IPS-18c (cell line): Measurements from ENCODE around the gene COL25A1.

Experiments
- H3K4me3 ChIP-seq: 2 replicates; pipeline ENCODE4 v1.7.0; 2013; ENCODE audit warnings: low read depth, mild to moderate bottlenecking, low read length, moderate library complexity; ENCODE audit not compliant: insufficient read depth
- H3K9me3 ChIP-seq: one replicate; pipeline ENCODE4 v1.6.1; 2013; ENCODE audit warnings: mild to moderate bottlenecking, low read length, moderate library complexity; ENCODE audit not compliant: control insufficient read depth, insufficient read depth

The COL25A1 gene

DNA sequence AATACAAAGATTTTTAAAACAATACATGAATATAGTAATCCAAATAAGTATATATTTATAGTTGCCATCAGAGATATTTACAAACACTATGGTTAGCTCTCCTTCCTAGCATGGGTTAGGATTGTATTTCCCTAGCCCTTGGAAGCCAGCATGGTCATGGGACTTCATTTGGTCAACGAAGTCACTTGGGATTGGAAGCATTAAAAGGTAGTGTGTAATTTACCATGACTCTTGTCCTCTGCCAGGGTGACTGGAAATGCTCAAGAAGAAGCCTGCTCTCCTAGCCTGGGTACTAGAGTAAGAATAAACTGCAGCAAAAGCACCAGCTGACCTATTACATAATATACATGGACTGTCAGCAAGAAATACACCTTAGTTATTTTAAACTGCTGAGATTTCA, 102.9 kb downstream of the COL25A1 start:
- Histone ChIP-seq H3K9me3 (no peaks in the 10 kb centered on the region), H3K4me3 (no peak overlapping the region)

DNA sequence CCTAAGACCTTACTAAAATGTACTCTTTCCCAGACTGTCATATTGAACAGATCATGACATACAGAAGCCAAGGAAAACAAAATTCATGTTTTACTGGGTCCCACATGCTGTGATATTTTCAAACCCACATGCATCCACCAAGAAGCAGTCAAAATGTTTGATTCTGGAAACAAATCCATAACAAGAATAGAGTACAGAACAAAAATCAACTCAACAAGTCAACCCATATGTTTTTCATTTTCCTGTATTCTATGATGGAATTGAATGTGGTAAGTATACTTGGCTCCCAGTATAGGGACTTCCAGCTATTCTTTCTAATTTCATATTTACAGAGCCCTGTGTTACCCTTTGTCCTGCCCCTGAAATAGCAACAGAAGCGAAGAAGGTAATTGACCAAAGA, 106.8 kb downstream of the COL25A1 start:
- H3K4me3 ChIP-seq: no peak overlapping the region
- no peaks in the 10 kb centered on the region for H3K9me3 ChIP-seq

DNA sequence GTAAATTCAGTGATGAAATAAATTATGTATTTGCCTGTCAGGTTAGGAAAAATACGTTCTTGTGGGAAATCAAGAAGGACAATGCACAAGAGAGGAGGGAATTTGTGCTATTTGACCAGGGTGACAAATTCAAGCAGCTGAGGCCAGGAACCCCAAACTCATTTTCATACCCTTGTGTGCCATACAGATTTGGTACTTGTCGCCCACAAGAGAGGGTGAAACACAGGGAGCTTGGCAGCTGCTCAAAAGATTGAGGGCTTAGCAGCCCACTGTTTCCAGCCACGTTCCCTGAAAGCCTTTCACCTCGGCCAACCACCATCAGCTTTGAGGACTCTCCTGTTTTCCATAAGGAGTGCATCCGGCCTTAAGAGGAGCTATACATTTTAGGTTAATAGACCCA, 111.2 kb downstream of the COL25A1 start:
- Histone ChIP-seq H3K9me3 (no peaks in the 10 kb centered on the region), H3K4me3 (no peak overlapping the region)

DNA sequence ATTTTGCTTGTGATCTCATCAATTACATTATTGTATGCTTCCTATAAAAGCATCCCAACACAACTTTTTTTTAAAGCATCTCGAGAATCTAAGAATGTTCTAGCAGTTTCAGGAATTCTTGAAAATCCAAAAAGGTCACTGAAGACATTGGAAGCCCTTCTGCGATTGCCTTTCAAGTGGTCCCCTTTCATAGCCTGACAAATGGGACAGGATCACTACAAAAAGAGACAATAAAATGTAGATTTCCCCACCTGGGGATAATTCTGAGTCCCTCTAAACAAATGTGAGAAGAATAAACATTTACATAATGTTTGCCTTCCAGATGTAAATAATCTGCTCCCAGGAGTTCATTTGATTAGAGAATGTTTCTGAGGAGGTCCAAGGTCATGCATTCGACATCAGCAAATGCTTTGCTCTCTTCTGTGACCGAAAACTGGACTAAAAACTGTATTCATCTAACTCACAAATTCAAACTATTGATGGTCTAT, 116.0 kb downstream of the COL25A1 start:
- H3K9me3 ChIP-seq: no peaks in the 10 kb centered on the region
- no peak overlapping the region for H3K4me3 ChIP-seq

DNA sequence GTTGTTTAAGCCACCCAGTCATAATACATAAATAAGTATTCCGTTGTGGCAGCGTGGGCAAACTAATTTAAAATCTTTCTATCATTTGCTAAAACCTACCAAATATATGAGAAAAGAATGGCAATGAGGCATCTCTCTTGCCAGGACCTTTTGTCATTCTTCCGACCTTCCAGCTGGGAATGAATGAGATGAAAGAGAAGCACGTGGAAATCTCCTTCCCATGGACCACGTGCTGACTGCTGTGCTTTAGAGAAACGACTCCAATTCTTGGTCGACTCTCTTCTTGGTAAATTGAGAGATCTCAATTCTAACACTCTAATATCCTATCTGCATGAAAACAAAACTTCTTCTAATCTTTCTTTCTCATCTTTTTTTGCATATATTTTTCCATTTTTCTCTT, 116.5 kb downstream of the COL25A1 start:
- Histone ChIP-seq H3K9me3 (no peaks in the 10 kb centered on the region), H3K4me3 (no peak overlapping the region)

DNA sequence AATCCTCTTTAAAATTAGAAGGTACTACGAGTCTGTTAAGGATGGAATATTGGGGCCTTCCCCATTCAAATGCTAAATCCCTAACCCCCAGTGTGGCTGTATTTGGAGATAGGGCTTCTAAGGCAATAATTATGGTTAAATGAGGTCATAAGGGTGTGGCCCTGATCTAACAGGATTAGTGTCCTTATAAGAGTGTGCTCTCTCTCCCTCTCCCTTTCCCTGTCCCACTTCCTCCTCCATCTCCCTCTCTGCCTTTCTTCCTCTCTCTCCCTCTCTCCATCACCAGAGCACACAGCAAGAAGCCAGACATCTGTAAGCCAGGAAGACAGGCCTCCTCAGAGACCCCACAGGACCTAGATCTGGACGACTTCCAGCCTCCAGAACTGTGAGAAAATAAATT, 116.9 kb downstream of the COL25A1 start:
- no peak overlapping the region for H3K4me3 ChIP-seq
- no peaks in the 10 kb centered on the region for H3K9me3 ChIP-seq

DNA sequence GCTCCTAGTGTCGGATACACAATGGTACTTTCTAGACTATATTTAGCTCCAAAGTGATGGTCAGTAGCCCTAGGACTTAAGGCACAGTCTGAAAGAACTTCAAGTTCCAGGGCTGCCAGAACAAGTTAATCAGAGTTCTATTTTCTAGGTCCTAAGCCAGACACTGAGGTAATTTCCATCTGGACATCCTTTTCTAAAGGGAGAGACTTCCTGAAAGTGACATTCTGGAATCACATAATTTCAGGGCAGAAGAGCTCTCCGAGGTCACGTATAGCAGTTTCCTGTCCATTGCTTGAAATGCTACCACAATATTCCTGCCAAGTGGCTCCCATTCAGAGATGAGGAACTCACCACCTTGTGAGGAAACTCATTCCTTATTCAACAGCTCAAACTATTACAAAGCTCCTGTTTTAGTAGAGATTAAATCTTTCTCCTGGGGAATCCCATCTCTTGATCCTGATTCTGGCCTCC, 117.9 kb downstream of the COL25A1 start:
- Histone ChIP-seq H3K9me3 (no peaks in the 10 kb centered on the region), H3K4me3 (no peak overlapping the region)

DNA sequence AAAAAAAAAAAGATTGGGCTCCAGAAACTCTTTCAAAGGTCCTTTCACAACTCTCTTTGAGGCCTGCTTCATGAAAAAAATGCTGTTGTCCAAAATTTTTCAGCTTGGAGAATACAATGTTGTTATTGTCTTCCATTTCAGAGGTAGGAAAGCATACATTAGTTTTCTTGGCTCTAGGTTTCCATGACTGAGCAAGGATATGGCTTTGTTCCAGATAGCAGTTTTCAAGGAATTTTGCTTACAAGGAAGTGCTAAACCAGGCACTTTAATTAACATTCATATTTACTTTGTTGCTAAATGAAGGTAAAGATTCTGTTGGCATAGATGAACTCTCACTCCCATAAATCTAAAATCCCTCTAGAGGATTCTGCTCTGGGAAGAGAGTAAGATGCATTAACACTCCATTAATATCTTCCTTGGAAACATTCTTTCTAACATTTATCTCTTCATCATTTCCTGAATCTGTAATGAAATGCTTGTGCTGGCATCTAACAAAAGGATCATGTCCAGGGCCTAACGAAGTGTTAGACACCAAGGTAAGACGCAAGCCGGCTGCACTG, 118.4 kb downstream of the COL25A1 start:
- Histone ChIP-seq H3K9me3 (no peaks in the 10 kb centered on the region), H3K4me3 (no peak overlapping the region)

DNA sequence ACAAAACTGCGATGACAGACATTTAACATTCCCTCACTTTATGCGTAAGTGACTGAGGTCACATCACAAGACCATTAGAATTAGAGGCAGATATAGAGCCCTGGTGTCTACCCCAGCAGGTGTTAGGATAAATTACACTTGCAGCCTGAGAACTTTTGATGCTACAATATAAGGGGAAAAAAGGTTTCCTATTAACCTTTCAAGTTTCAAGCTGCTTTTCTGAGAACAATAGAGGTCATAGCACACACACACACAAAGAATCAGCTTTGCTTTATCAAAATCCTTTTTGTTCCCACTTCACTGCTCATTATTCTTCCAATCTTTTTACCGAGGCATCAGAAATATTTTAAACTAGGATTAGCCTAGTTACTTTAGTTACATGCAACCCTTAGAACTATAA, 119.8 kb downstream of the COL25A1 start:
- Histone ChIP-seq H3K9me3 (no peaks in the 10 kb centered on the region), H3K4me3 (no peak overlapping the region)

DNA sequence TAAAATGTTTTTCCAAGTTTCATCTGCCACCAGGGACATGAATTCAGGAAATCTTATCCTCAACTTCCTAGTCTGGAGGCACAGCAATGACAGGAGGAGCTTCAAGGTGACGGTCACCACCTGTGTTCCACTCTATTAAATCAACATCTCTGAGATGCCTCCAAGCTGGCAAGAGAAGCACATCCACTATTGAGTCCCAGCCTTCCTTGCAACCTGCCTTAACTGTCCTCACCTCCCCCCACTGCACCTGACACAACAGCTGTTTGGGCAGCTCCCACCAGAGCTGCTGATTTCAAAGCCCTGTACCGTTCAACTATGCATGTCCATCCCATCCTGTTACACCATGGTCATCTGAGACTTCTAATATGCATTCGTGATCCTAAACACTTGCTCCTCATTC, 123.4 kb downstream of the COL25A1 start:
- Histone ChIP-seq H3K4me3 (no peak overlapping the region), H3K9me3 (no peaks in the 10 kb centered on the region)

DNA sequence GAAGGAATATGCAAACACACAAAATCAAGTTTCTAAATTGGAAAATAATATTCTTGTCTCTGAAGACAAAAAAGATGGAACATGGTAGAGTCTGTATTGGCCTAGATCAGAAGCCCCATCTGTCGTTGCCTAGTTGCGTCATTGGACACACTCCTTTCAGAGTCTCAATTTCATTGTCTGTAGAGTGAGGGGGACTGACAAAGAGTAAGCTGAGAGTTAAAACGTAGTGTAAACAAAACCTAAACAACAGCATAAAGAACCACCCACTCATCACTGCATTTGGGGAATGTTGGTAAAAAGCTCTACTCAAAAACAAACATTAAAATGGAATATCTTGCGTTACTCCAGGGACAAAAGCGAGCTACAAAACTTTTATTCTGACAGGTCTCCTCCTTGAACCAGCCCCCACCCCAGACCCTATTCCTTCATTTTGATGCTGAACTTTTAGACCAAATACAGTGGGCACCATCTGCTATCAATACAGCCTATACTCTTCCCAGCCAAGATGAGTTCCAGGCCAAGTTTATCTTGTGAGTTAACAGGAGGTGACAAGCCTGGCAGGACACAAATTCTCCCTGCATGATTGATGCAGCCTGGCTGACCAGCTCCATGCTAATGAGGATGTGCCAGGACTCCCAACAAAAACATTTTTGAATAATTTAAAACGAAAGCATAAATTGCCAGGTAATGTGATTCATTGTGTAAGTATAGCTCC, 125.2 kb downstream of the COL25A1 start:
- Histone ChIP-seq H3K4me3 (no peak overlapping the region), H3K9me3 (no peaks in the 10 kb centered on the region)

DNA sequence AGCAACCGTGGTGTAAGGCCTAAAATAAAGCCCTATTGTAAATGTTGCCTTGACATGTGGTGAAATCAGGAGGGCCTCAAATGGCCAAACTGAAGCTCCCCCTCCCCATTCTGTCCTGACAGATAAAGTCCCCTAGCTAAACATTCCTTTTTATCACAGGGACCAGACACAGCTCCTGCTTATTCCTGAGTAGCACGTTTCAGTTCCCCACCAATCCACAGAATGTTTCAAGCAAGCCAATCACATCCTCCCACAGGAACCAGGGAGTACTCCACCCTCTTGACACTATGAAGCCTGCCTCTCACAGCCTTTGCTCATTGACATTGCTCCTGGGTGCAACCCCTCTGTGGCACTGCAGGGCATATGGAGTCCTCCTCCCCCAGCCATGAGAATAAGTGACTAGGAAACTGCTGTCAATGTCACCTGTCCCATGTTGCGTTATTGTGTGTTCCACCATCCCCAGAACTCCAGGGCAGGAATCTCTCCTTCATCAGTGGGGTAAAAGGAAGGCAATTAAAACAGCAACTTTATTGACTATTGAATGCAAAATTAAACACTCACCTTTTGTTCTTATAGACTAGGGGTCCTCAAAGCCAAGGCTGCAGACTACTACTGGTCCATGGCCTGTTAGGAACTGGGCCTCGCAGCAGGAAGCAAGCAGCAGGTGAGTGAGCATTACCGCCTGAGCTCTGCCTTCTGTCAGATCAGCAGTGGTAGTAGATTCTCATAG, 128.1 kb downstream of the COL25A1 start:
- no peak overlapping the region for H3K4me3 ChIP-seq
- H3K9me3 ChIP-seq: no peaks in the 10 kb centered on the region

DNA sequence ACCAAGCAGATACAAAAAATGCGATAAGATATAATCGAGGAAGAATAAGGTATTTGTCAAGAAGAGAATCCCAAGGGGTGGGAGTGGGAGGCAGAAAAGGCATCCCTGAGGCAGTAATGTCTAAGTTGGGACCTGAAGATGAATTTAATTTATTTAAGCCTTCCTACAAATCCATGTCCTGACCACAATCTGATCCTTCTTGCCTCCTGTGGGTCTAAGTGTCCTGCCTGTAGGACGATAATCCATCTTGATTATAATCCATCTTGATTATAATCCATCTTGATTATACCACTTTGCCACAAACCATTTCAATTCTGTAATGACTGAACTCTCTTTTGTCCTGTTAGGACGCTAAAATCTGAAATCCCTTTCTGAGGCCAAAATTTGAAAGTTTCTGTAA, 130.2 kb downstream of the COL25A1 start:
- no peaks in the 10 kb centered on the region for H3K9me3 ChIP-seq
- H3K4me3 ChIP-seq: no peak overlapping the region

DNA sequence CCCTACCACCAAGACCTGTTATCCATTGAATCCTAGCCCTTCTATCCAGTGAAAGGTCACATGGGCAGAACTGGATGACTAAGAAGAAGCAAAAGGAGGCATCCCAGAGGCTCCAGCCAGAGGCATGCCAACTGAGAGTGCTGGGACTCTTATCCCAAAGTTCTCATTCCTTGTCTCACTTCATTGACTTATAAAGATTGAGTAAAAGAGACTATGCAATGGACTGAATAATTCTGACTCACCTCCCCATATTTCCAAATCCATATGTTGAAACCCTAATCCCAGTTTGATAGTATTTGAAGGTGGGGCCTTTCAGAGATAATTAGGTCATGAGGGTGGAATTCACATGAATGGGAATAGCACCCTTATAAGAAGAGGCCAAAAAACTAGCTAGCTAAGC, 131.4 kb downstream of the COL25A1 start:
- H3K4me3 ChIP-seq: no peak overlapping the region

DNA sequence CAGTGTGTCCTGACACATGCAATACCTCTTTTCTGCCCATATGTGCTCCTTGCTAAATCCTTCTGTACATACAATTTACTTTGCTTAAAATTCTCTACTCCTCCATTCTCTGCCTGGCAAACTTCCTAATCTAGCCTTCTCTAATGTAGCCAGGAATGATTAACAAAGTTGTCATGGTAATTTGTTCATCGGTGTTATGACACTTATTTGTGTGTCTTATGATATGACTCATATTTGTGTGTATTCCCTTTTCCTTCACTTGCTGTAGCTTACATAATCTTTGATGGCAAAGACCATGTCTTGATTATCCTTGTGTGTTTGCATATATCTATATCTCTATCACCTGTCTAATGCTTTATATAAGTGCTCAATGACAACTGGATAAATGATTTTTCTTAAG, 133.3 kb downstream of the COL25A1 start:
- Histone ChIP-seq H3K4me3 (no peak overlapping the region), H3K9me3 (no peaks in the 10 kb centered on the region)

More for the DNA sequence above, 131.4 kb downstream of the COL25A1 start:
- no peaks in the 10 kb centered on the region for H3K9me3 ChIP-seq

DNA sequence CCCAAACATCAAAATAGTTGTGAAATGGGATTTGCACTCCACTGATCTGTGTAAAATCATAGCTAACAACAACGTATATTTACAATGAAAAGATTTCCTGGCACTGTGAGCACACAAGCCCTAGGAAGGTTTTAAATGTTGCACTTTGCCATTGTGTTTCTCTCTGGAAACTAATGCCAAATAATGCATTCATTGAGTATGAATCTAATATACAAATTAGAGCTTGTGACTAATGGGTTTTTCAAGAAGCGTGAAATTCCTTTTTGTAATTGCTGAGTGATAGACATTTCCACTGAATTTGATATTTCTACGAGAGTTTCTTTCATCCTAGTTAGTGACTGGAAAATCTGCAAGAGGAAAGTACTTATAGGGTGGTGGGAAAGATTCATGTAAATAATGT, 135.9 kb downstream of the COL25A1 start:
- H3K9me3 ChIP-seq: no peaks in the 10 kb centered on the region
- H3K4me3 ChIP-seq: no peak overlapping the region

DNA sequence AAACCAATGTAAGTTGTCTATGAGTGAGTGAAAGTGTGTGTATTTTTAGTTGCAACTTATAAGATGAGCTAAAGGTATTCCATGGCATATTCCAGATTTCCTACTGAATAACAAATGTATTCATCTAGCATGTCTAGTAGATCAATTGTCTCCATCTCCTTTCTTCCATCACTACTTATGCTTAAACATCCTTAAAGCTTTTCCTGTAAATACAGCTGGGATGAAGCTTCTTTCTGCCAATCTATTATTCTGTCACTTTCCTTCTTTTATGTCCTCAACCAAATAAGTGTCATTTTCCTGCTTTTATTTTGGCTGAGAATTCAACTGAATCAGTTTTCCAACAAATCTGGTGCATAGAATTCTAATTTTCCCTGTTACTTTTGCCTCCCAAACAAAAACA, 136.3 kb downstream of the COL25A1 start:
- no peak overlapping the region for H3K4me3 ChIP-seq
- no peaks in the 10 kb centered on the region for H3K9me3 ChIP-seq

DNA sequence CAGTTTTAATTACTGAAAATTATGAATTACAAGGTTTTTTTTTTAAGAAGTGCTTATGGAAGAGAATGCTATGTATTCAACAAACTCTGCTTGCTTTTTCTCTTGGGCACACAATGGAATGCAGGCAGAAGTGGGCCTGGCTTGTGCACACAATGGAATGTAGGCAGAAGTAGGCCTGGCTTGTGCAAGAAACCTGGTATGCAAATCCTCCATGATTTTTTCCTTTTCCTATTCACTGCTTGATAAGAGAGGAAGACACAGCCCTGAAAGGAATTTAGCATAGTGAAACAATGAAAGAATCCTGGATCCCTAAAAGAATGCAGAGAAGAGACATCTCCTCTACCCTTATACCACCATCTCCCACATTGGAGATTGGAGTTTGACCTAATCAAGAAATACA, 138.4 kb downstream of the COL25A1 start:
- H3K4me3 ChIP-seq: no peak overlapping the region
- no peaks in the 10 kb centered on the region for H3K9me3 ChIP-seq
